Measurements from ENCODE around the gene GBP7. TPM values are rescaled to one million over a fixed set of nuclear protein-coding genes. Genes with fewer than 3 reads are reported as not detected.

GBP7 gene
- total and polyA plus RNA-seq, 10 of the 15 experiments (the other 5 are each of a cell fraction or from before 2014, with no cell fraction given) = not detected

DNA sequence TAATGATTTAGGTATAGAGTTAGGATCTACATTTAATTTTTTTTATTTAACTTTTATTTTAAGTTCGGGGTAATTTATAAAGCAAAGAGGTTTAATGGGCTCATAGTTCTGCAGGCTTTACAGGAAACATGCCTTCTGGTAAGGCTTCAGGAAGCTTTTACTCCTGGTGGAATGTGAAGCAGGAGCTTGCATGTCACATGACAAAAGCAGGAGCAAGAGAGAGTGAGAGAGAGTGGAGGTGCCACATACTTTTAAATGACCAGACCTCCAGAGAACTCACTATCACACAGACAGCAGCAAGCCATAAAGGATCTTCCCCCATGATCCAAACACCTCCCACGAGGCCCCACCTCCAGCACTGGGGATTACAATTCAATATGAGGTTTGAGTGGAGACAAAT, 32.3 kb downstream of the GBP7 start:
- ChIA-PET CTCF (no interaction called here), POLR2A (no interaction called here), RAD21 (ENCODE audit: unreplicated experiment) (no interaction called here), SMC1A (ENCODE audit: uncharacterized antibody, unreplicated experiment) (no interaction called here)
- DNase-seq (ENCODE audit: low read depth, low spot score) = no peak
- no peak for ATAC-seq
- no TSS peak for BruUV-seq (replicated peaks)
- Histone ChIP-seq H3K9ac (ENCODE audit: control insufficient read depth, insufficient read depth, low read length) (no peak overlapping the region), H2AFZ (ENCODE audit: control insufficient read depth, low read depth, low read length) (no peak overlapping the region), H3K36me3 (ENCODE audit: control insufficient read depth in 2 of 2, insufficient read depth in 2 of 2, low read length in 1 of 2) (no peaks in the 10 kb centered on the region), H3K27ac (ENCODE audit: control insufficient read depth, insufficient read depth) (no peak overlapping the region), H3K9me3 (replicated peaks; ENCODE audit: control insufficient read depth, insufficient read depth, low read length) (no peaks in the 10 kb centered on the region), H3K4me3 (no peak overlapping the region), H3K4me2 (ENCODE audit: control insufficient read depth, insufficient read depth) (no peak overlapping the region), H3K79me2 (ENCODE audit: control insufficient read depth, insufficient read depth, low read length) (no peaks in the 10 kb centered on the region), H3K4me1 (ENCODE audit: control insufficient read depth, insufficient read depth, low read length) (no peaks in the 10 kb centered on the region), H4K20me1 (ENCODE audit: control insufficient read depth, insufficient read depth) (no peaks in the 10 kb centered on the region), H3K27me3 (replicated peaks in 1 of 2; ENCODE audit: control insufficient read depth in 2 of 2, insufficient read depth in 2 of 2, low read length in 1 of 2) (no peaks in the 10 kb centered on the region)
- 20% methylated on average over 2 of the region's 2 CpGs for WGBS (ENCODE audit: insufficient coverage, insufficient replicate concordance, low lambda C conversion rate, missing lambda C conversion rate)
- in situ Hi-C loops (cut with MboI) (no loop called here), intact Hi-C loops (cut with micrococcal nuclease; ENCODE audit: unreplicated experiment) (no loop called here)
- no peak for FAIRE-seq
- TF ChIP-seq RUNX3 (IDR thresholded peaks at IDR 0.05; ENCODE audit: low read length) = no peak
- TF ChIP-seq POLR2AphosphoS2 (IDR thresholded peaks at IDR 0.05; ENCODE audit: low read depth, low read length) = no peak
- TF ChIP-seq SUZ12 (IDR thresholded peaks at IDR 0.05; ENCODE audit: unreplicated experiment) = no peak

DNA sequence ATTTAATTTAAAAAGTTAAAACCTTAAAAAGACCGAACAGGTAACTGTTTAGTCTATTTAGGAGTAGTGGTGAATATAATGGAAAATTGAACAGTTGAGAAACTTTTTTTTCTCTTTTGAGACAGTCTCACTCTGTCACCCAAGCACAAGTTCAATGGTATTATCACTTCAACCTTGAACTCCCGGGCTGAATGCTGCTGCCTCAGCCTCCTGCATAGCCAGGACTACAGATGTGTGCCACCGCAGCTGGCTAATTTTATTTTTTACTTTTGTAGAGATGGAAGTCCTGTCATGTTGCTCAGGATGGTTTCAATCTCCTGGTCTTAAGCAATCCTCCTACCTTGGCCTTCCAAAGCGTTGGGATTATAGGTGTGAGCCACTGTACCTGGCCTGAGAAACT, 33.6 kb downstream of the GBP7 start:
- CTCF ChIA-PET = no interaction called here
- ATAC-seq (no peak), FAIRE-seq (no peak)

More for the DNA sequence above, 33.6 kb downstream of the GBP7 start:
- POLR2A ChIA-PET = no interaction called here
- no peaks in the 10 kb centered on the region for H3K79me2 ChIP-seq (ENCODE audit: control insufficient read depth, insufficient read depth, low read length)
- BruUV-seq (replicated peaks) = no TSS peak
- no peaks in the 10 kb centered on the region for H3K27me3 ChIP-seq (replicated peaks in 1 of 2; ENCODE audit: control insufficient read depth in 2 of 2, insufficient read depth in 2 of 2, low read length in 1 of 2)
- H3K4me2 ChIP-seq (ENCODE audit: control insufficient read depth, insufficient read depth) = no peak overlapping the region
- no peak overlapping the region for H3K9ac ChIP-seq (ENCODE audit: control insufficient read depth, insufficient read depth, low read length)
- intact Hi-C loops (cut with micrococcal nuclease; ENCODE audit: unreplicated experiment) (no loop called here), in situ Hi-C loops (cut with MboI) (no loop called here)
- H4K20me1 ChIP-seq (ENCODE audit: control insufficient read depth, insufficient read depth) = no peaks in the 10 kb centered on the region
- no peak for DNase-seq (ENCODE audit: low read depth, low spot score)
- no peak overlapping the region for H3K27ac ChIP-seq (ENCODE audit: control insufficient read depth, insufficient read depth)
- H3K4me3 ChIP-seq = no peak overlapping the region
- no peaks in the 10 kb centered on the region for H3K9me3 ChIP-seq (replicated peaks; ENCODE audit: control insufficient read depth, insufficient read depth, low read length)
- SMC1A ChIA-PET (ENCODE audit: uncharacterized antibody, unreplicated experiment) = no interaction called here
- H3K36me3 ChIP-seq (ENCODE audit: control insufficient read depth in 2 of 2, insufficient read depth in 2 of 2, low read length in 1 of 2) = no peaks in the 10 kb centered on the region
- H3K4me1 ChIP-seq (ENCODE audit: control insufficient read depth, insufficient read depth, low read length) = no peaks in the 10 kb centered on the region
- 41% methylated on average over 4 of the region's 4 CpGs for WGBS (ENCODE audit: insufficient coverage, insufficient replicate concordance, low lambda C conversion rate, missing lambda C conversion rate)
- no peak overlapping the region for H2AFZ ChIP-seq (ENCODE audit: control insufficient read depth, low read depth, low read length)
- RAD21 ChIA-PET (ENCODE audit: unreplicated experiment) = no interaction called here
- TF ChIP-seq, protein P1, sequence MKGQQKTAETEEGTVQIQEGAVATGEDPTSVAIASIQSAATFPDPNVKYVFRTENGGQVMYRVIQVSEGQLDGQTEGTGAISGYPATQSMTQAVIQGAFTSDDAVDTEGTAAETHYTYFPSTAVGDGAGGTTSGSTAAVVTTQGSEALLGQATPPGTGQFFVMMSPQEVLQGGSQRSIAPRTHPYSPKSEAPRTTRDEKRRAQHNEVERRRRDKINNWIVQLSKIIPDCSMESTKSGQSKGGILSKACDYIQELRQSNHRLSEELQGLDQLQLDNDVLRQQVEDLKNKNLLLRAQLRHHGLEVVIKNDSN (IDR thresholded peaks at IDR 0.05; ENCODE audit: borderline replicate concordance, extremely low read length, insufficient read depth, low read depth, low read length) = no peak
- no peak for TF ChIP-seq SP1 (IDR thresholded peaks at IDR 0.05; ENCODE audit: low read depth, low read length)
- TF ChIP-seq SMARCA5 (IDR thresholded peaks at IDR 0.05) = no peak
- no peak for TF ChIP-seq CHD4 (IDR thresholded peaks at IDR 0.05)
- TF ChIP-seq STAT1 (conservative IDR thresholded peaks at IDR 0.05) = no peak
- no peak for TF ChIP-seq BRCA1 (IDR thresholded peaks at IDR 0.05; ENCODE audit: low read depth, low read length)
- TF ChIP-seq, protein P2, sequence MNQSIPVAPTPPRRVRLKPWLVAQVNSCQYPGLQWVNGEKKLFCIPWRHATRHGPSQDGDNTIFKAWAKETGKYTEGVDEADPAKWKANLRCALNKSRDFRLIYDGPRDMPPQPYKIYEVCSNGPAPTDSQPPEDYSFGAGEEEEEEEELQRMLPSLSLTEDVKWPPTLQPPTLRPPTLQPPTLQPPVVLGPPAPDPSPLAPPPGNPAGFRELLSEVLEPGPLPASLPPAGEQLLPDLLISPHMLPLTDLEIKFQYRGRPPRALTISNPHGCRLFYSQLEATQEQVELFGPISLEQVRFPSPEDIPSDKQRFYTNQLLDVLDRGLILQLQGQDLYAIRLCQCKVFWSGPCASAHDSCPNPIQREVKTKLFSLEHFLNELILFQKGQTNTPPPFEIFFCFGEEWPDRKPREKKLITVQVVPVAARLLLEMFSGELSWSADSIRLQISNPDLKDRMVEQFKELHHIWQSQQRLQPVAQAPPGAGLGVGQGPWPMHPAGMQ (IDR thresholded peaks at IDR 0.05; ENCODE audit: borderline replicate concordance) = no peak
- no peak for TF ChIP-seq ZNF622 (IDR thresholded peaks at IDR 0.05)
- no peak for TF ChIP-seq EED (IDR thresholded peaks at IDR 0.05; ENCODE audit: low read depth)
- no peak for TF ChIP-seq RAD51 (IDR thresholded peaks at IDR 0.05)
- no peak for TF ChIP-seq JUND (IDR thresholded peaks at IDR 0.05; ENCODE audit: low read depth, low read length)
- TF ChIP-seq, protein P3, sequence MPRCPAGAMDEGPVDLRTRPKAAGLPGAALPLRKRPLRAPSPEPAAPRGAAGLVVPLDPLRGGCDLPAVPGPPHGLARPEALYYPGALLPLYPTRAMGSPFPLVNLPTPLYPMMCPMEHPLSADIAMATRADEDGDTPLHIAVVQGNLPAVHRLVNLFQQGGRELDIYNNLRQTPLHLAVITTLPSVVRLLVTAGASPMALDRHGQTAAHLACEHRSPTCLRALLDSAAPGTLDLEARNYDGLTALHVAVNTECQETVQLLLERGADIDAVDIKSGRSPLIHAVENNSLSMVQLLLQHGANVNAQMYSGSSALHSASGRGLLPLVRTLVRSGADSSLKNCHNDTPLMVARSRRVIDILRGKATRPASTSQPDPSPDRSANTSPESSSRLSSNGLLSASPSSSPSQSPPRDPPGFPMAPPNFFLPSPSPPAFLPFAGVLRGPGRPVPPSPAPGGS (IDR thresholded peaks at IDR 0.05; ENCODE audit: borderline replicate concordance, insufficient read depth, low read depth, low read length, poor library complexity, severe bottlenecking) = no peak

All from GM12878 (cell line).